HG03469 (cell line): ENCODE results near the gene PLAC8L1.

Experiments used
- ATAC-seq: cut with Tn5 transposase; IDR thresholded peaks from one replicate; pipeline ENCODE4 v1.9.1; 2021; ENCODE audit warnings: mild to moderate bottlenecking, moderate library complexity, moderate number of reproducible peaks; ENCODE audit not compliant: unreplicated experiment

The PLAC8L1 gene

GRCh38 chr5:146081556-146081955, 23.8 kb downstream of the PLAC8L1 start:
- no peak for ATAC-seq

GRCh38 chr5:146079695-146080373, 25.5 kb downstream of the PLAC8L1 start:
- ATAC-seq = no peak

GRCh38 chr5:146078566-146078965, 26.8 kb downstream of the PLAC8L1 start:
- ATAC-seq = no peak

- no peak for ATAC-seq
These were observed 28.9 kb downstream of the PLAC8L1 start for GRCh38 chr5:146076455-146076854.

- ATAC-seq = no peak
These were observed 29.3 kb downstream of the PLAC8L1 start for GRCh38 chr5:146076028-146076427.

- no peak for ATAC-seq
These were observed 32.0 kb downstream of the PLAC8L1 start for GRCh38 chr5:146073239-146073900.

- ATAC-seq = no peak
These were observed 32.8 kb downstream of the PLAC8L1 start for GRCh38 chr5:146072595-146072994.

- no peak for ATAC-seq
These were observed 34.2 kb downstream of the PLAC8L1 start for GRCh38 chr5:146071171-146071570.

- no peak for ATAC-seq
These were observed 34.6 kb downstream of the PLAC8L1 start for GRCh38 chr5:146070746-146071145.

GRCh38 chr5:146069780-146070099, 35.6 kb downstream of the PLAC8L1 start:
- peak; percentile 43 for ATAC-seq

- peak; percentile 38 for ATAC-seq
These were observed 36.2 kb downstream of the PLAC8L1 start for GRCh38 chr5:146068977-146069779.

GRCh38 chr5:146068206-146068605, 37.2 kb downstream of the PLAC8L1 start:
- no peak for ATAC-seq

- ATAC-seq = no peak
These were observed 38.4 kb downstream of the PLAC8L1 start for GRCh38 chr5:146066968-146067367.

- ATAC-seq = no peak
These were observed 45.2 kb downstream of the PLAC8L1 start for GRCh38 chr5:146060221-146060585.

- no peak for ATAC-seq
These were observed 45.7 kb downstream of the PLAC8L1 start for GRCh38 chr5:146059460-146060220.

GRCh38 chr5:146055432-146055831, 49.9 kb downstream of the PLAC8L1 start:
- no peak for ATAC-seq

- no peak for ATAC-seq
These were observed 52.6 kb downstream of the PLAC8L1 start for GRCh38 chr5:146052780-146053179.

GRCh38 chr5:146051678-146052077, 53.7 kb downstream of the PLAC8L1 start:
- no peak for ATAC-seq

GRCh38 chr5:146050086-146050485, 55.3 kb downstream of the PLAC8L1 start:
- ATAC-seq = no peak

- ATAC-seq = no peak
These were observed 55.7 kb downstream of the PLAC8L1 start for GRCh38 chr5:146049704-146050026.

GRCh38 chr5:146048994-146049703, 56.2 kb downstream of the PLAC8L1 start:
- ATAC-seq = no peak
